ENCODE measurements around the gene SVOPL. TPM values are rescaled to one million over a fixed set of nuclear protein-coding genes. Genes with fewer than 3 reads are reported as not detected.

The SVOPL gene
- polyA plus RNA-seq, 1 of the 3 experiments (the other 2 are of a cell fraction), result not detected

DNA sequence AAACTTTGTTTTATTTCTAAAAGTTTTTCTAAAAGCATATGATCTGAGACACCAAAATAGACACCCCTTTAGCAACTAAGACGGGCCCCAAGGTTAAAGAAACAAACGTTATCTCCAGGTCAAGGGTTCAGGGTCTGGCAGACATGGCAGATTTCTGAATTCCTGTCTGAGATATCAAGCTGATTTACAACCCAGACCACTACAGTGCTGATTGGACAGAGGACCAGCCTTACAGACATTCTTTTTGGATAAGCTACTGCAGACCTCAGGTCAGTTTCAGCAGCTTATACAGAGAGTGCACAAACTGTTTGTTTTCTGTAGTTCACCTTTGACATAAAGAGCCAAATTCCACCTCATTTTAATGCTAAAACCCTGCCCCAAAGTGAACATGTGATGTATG lies 34.8 kb downstream of the SVOPL start (continued):
- TF ChIP-seq FOXM1 (IDR thresholded peaks at IDR 0.05; ENCODE audit: low read depth), result no peak
- no peak for TF ChIP-seq TEAD4 (IDR thresholded peaks at IDR 0.05; ENCODE audit: borderline replicate concordance, insufficient read depth)
- no peak for TF ChIP-seq POLR2AphosphoS5 (IDR thresholded peaks at IDR 0.05; ENCODE audit: low read depth, low read length)
- no peak for TF ChIP-seq FOSL2 (IDR thresholded peaks at IDR 0.05; ENCODE audit: borderline replicate concordance, low read depth)
- TF ChIP-seq MEF2A (IDR thresholded peaks at IDR 0.05; ENCODE audit: borderline replicate concordance, low read depth), result no peak
- TF ChIP-seq TCF12 (IDR thresholded peaks at IDR 0.05), result 0 out of 2 replicates have a peak, but pooled peaks have one; percentile 18
- no peak for TF ChIP-seq MXI1 (IDR thresholded peaks at IDR 0.05; ENCODE audit: low read depth, low read length)

DNA sequence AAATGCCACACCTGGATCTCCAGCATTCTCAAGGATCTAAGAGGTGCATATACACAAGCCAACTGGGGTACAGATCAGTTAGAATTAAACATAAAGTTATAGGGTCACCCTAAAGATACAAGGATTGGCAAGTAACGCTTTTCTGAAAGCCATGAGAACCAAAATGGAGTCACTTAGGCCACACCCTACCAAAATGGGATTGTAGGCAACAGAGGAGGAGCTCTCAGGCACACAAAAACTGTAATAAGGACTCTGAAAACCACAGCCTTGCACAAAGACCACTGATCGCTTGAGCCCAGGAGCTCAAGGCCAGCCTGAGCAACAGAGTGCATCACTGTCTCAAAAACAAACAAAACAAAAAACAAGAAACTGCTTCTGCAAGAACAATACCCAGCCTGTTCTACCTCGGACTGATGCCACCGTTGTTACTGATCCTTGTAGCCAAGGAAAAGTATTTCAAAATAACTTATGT lies 35.5 kb downstream of the SVOPL start:
- POLR2A ChIA-PET, result no interaction called here

More for the DNA sequence above, 35.5 kb downstream of the SVOPL start:
- CTCF ChIA-PET, result interaction anchor here (0.6 to 1.8 kb wide), 3 partner anchors 16 to 331 kb away, joined by 3 to 12 read pairs (median 3); no protein-coding TSS in a partner anchor
- TF ChIP-seq POLR2AphosphoS5 (IDR thresholded peaks at IDR 0.05; ENCODE audit: low read depth, low read length) (no peak), FOXM1 (IDR thresholded peaks at IDR 0.05; ENCODE audit: low read depth) (no peak), NFIC (IDR thresholded peaks at IDR 0.05; ENCODE audit: borderline replicate concordance) (no peak), MXI1 (IDR thresholded peaks at IDR 0.05; ENCODE audit: low read depth, low read length) (no peak), EP300 (IDR thresholded peaks at IDR 0.05; ENCODE audit: borderline replicate concordance in 1 of 2, low read depth in 1 of 2, low read length in 1 of 2) (no peak), FOSL2 (IDR thresholded peaks at IDR 0.05; ENCODE audit: borderline replicate concordance, low read depth) (no peak), SIN3A (IDR thresholded peaks at IDR 0.05; ENCODE audit: borderline replicate concordance, low read depth, low read length) (no peak), RFX5 (IDR thresholded peaks at IDR 0.05; ENCODE audit: low read length) (no peak), GATA2 (CRISPR knock-in tag; IDR thresholded peaks at IDR 0.05) (no peak)
- TF ChIP-seq, protein P1, sequence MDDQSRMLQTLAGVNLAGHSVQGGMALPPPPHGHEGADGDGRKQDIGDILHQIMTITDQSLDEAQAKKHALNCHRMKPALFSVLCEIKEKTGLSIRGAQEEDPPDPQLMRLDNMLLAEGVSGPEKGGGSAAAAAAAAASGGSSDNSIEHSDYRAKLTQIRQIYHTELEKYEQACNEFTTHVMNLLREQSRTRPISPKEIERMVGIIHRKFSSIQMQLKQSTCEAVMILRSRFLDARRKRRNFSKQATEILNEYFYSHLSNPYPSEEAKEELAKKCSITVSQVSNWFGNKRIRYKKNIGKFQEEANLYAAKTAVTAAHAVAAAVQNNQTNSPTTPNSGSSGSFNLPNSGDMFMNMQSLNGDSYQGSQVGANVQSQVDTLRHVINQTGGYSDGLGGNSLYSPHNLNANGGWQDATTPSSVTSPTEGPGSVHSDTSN (IDR thresholded peaks at IDR 0.05), result no peak
- TF ChIP-seq, protein P2, sequence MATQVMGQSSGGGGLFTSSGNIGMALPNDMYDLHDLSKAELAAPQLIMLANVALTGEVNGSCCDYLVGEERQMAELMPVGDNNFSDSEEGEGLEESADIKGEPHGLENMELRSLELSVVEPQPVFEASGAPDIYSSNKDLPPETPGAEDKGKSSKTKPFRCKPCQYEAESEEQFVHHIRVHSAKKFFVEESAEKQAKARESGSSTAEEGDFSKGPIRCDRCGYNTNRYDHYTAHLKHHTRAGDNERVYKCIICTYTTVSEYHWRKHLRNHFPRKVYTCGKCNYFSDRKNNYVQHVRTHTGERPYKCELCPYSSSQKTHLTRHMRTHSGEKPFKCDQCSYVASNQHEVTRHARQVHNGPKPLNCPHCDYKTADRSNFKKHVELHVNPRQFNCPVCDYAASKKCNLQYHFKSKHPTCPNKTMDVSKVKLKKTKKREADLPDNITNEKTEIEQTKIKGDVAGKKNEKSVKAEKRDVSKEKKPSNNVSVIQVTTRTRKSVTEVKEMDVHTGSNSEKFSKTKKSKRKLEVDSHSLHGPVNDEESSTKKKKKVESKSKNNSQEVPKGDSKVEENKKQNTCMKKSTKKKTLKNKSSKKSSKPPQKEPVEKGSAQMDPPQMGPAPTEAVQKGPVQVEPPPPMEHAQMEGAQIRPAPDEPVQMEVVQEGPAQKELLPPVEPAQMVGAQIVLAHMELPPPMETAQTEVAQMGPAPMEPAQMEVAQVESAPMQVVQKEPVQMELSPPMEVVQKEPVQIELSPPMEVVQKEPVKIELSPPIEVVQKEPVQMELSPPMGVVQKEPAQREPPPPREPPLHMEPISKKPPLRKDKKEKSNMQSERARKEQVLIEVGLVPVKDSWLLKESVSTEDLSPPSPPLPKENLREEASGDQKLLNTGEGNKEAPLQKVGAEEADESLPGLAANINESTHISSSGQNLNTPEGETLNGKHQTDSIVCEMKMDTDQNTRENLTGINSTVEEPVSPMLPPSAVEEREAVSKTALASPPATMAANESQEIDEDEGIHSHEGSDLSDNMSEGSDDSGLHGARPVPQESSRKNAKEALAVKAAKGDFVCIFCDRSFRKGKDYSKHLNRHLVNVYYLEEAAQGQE (IDR thresholded peaks at IDR 0.05; ENCODE audit: low read depth, low read length), result no peak
- TF ChIP-seq, protein P3, sequence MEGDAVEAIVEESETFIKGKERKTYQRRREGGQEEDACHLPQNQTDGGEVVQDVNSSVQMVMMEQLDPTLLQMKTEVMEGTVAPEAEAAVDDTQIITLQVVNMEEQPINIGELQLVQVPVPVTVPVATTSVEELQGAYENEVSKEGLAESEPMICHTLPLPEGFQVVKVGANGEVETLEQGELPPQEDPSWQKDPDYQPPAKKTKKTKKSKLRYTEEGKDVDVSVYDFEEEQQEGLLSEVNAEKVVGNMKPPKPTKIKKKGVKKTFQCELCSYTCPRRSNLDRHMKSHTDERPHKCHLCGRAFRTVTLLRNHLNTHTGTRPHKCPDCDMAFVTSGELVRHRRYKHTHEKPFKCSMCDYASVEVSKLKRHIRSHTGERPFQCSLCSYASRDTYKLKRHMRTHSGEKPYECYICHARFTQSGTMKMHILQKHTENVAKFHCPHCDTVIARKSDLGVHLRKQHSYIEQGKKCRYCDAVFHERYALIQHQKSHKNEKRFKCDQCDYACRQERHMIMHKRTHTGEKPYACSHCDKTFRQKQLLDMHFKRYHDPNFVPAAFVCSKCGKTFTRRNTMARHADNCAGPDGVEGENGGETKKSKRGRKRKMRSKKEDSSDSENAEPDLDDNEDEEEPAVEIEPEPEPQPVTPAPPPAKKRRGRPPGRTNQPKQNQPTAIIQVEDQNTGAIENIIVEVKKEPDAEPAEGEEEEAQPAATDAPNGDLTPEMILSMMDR (IDR thresholded peaks at IDR 0.05), result no peak
- TF ChIP-seq, protein P4, sequence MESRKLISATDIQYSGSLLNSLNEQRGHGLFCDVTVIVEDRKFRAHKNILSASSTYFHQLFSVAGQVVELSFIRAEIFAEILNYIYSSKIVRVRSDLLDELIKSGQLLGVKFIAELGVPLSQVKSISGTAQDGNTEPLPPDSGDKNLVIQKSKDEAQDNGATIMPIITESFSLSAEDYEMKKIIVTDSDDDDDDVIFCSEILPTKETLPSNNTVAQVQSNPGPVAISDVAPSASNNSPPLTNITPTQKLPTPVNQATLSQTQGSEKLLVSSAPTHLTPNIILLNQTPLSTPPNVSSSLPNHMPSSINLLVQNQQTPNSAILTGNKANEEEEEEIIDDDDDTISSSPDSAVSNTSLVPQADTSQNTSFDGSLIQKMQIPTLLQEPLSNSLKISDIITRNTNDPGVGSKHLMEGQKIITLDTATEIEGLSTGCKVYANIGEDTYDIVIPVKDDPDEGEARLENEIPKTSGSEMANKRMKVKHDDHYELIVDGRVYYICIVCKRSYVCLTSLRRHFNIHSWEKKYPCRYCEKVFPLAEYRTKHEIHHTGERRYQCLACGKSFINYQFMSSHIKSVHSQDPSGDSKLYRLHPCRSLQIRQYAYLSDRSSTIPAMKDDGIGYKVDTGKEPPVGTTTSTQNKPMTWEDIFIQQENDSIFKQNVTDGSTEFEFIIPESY (IDR thresholded peaks at IDR 0.05; ENCODE audit: borderline replicate concordance, low read depth), result no peak
- H3K9ac ChIP-seq, result no peak overlapping the region
- H3K9me2 ChIP-seq, result no peaks in the 10 kb centered on the region
- peak overlapping the region in 1 of 2 experiments; percentile 90; a peak in 2 of 4 replicates for H3K27ac ChIP-seq (ENCODE audit: low read depth in 2 of 2, low read length in 1 of 2)
- no peaks in the 10 kb centered on the region for H4K20me1 ChIP-seq (ENCODE audit: insufficient read depth)
- H2AFZ ChIP-seq (ENCODE audit: low read depth), result no peak overlapping the region
- DNase-seq, result no peak
- H3F3A ChIP-seq (replicated peaks; ENCODE audit: insufficient read depth), result no peaks in the 10 kb centered on the region
- H3K4me1 ChIP-seq (ENCODE audit: control insufficient read depth in 1 of 2, insufficient read depth in 2 of 2, low read depth in 1 of 2, low read length in 1 of 2), result peaks cover 0 to 52% of the 10 kb centered on the region in 2 experiments; a peak in 2 of 4 replicates
- no peaks in the 10 kb centered on the region for H3K36me3 ChIP-seq (replicated peaks in 1 of 2; ENCODE audit: control insufficient read depth in 1 of 2, insufficient read depth in 2 of 2, low read length in 1 of 2)
- no peak overlapping the region for H3K4me2 ChIP-seq
- WGBS (ENCODE audit: low lambda C conversion rate), result 33% methylated on average over 4 of the region's 4 CpGs
- H3K9me3 ChIP-seq, result no peaks in the 10 kb centered on the region
- no peaks in the 10 kb centered on the region for H3K27me3 ChIP-seq (ENCODE audit: insufficient read depth)
- no peak overlapping the region for H3K4me3 ChIP-seq (ENCODE audit: low read depth in 2 of 2, low read length in 1 of 2)
- no peaks in the 10 kb centered on the region for H3K79me2 ChIP-seq (ENCODE audit: insufficient read depth)
